ENCODE data around the gene SPSB1.
A peak's percentile ranks its signal among the peaks of the same experiment; 100 is the strongest.

The SPSB1 gene

GRCh38 chr1:9275567-9276034 lies 17.1 kb upstream of the SPSB1 start:
- intact Hi-C loops (cut with DNase I), result no loop called here
- DNase-seq, result peak in 3 of 10 donors; percentile 81 to 88 (median 81)

GRCh38 chr1:9278116-9278515 lies 14.6 kb upstream of the SPSB1 start:
- DNase-seq, result peak in 1 of 10 donors; percentile 3
- intact Hi-C loops (cut with DNase I), result no loop called here

GRCh38 chr1:9278585-9279153 lies 14.0 kb upstream of the SPSB1 start:
- intact Hi-C loops (cut with DNase I), result no loop called here
- DNase-seq, result peak in 1 of 10 donors; percentile 27

- peak in 1 of 10 donors; percentile 43 for DNase-seq
- intact Hi-C loops (cut with DNase I), result no loop called here
Observed at GRCh38 chr1:9279172-9279840, 13.4 kb upstream of the SPSB1 start.

GRCh38 chr1:9280015-9280860 lies 12.5 kb upstream of the SPSB1 start:
- DNase-seq, result peak in 4 of 10 donors; percentile 52 to 88 (median 86)
- intact Hi-C loops (cut with DNase I), result no loop called here

GRCh38 chr1:9281071-9281827 lies 11.4 kb upstream of the SPSB1 start:
- intact Hi-C loops (cut with DNase I), result no loop called here
- DNase-seq, result peak in 2 of 10 donors; percentile 49 to 72

- intact Hi-C loops (cut with DNase I), result no loop called here
- peak in 2 of 10 donors; percentile 58 to 67 for DNase-seq
Observed at GRCh38 chr1:9281908-9282695, 10.6 kb upstream of the SPSB1 start.

- intact Hi-C loops (cut with DNase I), result no loop called here
- DNase-seq, result peak in 2 of 10 donors; percentile 57 to 63
Observed at GRCh38 chr1:9282696-9282955, 10.1 kb upstream of the SPSB1 start.

- intact Hi-C loops (cut with DNase I), result no loop called here
- DNase-seq, result no peak
Observed at GRCh38 chr1:9284061-9284460, 8.6 kb upstream of the SPSB1 start.

GRCh38 chr1:9286556-9286955 lies 6.1 kb upstream of the SPSB1 start:
- intact Hi-C loops (cut with DNase I), result no loop called here
- peak in 1 of 10 donors; percentile 13 for DNase-seq

GRCh38 chr1:9289090-9289534 lies 3.6 kb upstream of the SPSB1 start:
- peak in 5 of 10 donors; percentile 41 to 80 (median 62) for DNase-seq
- intact Hi-C loops (cut with DNase I), result loop anchor here (1.0 kb wide), 2 partner anchors 167 to 202 kb away; no protein-coding TSS in a partner anchor

GRCh38 chr1:9289711-9290485 lies 2.8 kb upstream of the SPSB1 start:
- intact Hi-C loops (cut with DNase I), result loop anchor here (1.0 to 5.0 kb wide), 3 partner anchors 97 to 201 kb away; no protein-coding TSS in a partner anchor
- peak in 2 of 10 donors; percentile 46 to 79 for DNase-seq

- DNase-seq, result peak in 3 of 10 donors; percentile 51 to 89 (median 70)
- intact Hi-C loops (cut with DNase I), result loop anchor here (1.0 to 5.0 kb wide), 3 partner anchors 31 to 137 kb away; no protein-coding TSS in a partner anchor
Observed at GRCh38 chr1:9291914-9292360, 757 bp upstream of the SPSB1 start.

GRCh38 chr1:9293241-9293532 lies 493 bp downstream of the SPSB1 start:
- DNase-seq, result no peak
- intact Hi-C loops (cut with DNase I), result loop anchor here (2.0 to 5.0 kb wide), 2 partner anchors 30 to 94 kb away; no protein-coding TSS in a partner anchor

- peak in 5 of 10 donors; percentile 20 to 88 (median 55) for DNase-seq
- intact Hi-C loops (cut with DNase I), result loop anchor here (2.0 to 5.0 kb wide), 2 partner anchors 29 to 94 kb away; no protein-coding TSS in a partner anchor
Observed at GRCh38 chr1:9293533-9294404, 1.1 kb downstream of the SPSB1 start.

- DNase-seq, result peak in 1 of 10 donors; percentile 60
- intact Hi-C loops (cut with DNase I), result loop anchor here (5.0 kb wide), 1 partner anchor 93 kb away; no protein-coding TSS in a partner anchor
Observed at GRCh38 chr1:9294405-9294773, 1.7 kb downstream of the SPSB1 start.

- intact Hi-C loops (cut with DNase I), result loop anchor here (5.0 kb wide), 1 partner anchor 92 kb away; no protein-coding TSS in a partner anchor
- DNase-seq, result peak in 2 of 10 donors; percentile 36 to 84
Observed at GRCh38 chr1:9294910-9295636, 2.4 kb downstream of the SPSB1 start.
